Neuronal stem cell (in vitro differentiated cells): Measurements from ENCODE around the gene TTC39C.

Source experiments
- DNase-seq: peaks from one replicate; pipeline ENCODE4 v3.0.0-alpha.2; 2013; ENCODE audit warnings: low spot score
- H2AFZ ChIP-seq: one replicate; pipeline ENCODE4 v1.6.1; 2013; ENCODE audit warnings: mild to moderate bottlenecking, low read length, inconsistent platforms
- H2AK5ac ChIP-seq: 2 replicates; pipeline ENCODE4 v1.6.1; 2013; ENCODE audit warnings: low read depth, mild to moderate bottlenecking, inconsistent platforms, low read length, moderate library complexity, mixed read lengths
- H2BK120ac ChIP-seq: 2 replicates; pipeline ENCODE4 v1.6.1; 2013; ENCODE audit warnings: low read depth, mild to moderate bottlenecking, inconsistent platforms, low read length, moderate library complexity, mixed read lengths
- H2BK12ac ChIP-seq: one replicate; pipeline ENCODE4 v1.6.1; 2013; ENCODE audit warnings: low read length, inconsistent platforms
- H2BK15ac ChIP-seq: 2 replicates; pipeline ENCODE4 v1.6.1; 2013; ENCODE audit warnings: mild to moderate bottlenecking, low read length, inconsistent platforms, mixed read lengths
- H2BK5ac ChIP-seq: one replicate; pipeline ENCODE4 v1.6.1; 2013; ENCODE audit warnings: inconsistent platforms, mild to moderate bottlenecking, low read length, moderate library complexity
- H3K14ac ChIP-seq: one replicate; pipeline ENCODE4 v1.6.1; 2013; ENCODE audit warnings: low read length, inconsistent platforms
- H3K18ac ChIP-seq: 2 replicates; pipeline ENCODE4 v1.6.1; 2013; ENCODE audit warnings: low read length, inconsistent platforms
- H3K23ac ChIP-seq: 2 replicates; pipeline ENCODE4 v1.6.1; 2013; ENCODE audit warnings: low read depth, mild to moderate bottlenecking, mixed read lengths, low read length, inconsistent platforms; ENCODE audit not compliant: poor library complexity
- H3K27ac ChIP-seq: replicated peaks from 3 replicates; pipeline ENCODE4 v1.5.1; 2013; ENCODE audit warnings: low read length, inconsistent platforms
- H3K27me3 ChIP-seq, 3 experiments: 2 replicates each; pipeline ENCODE4 v1.6.1; 2013; ENCODE audit warnings: low read length in 3 of 3, mild to moderate bottlenecking in 2 of 3, inconsistent platforms in 1 of 3, low read depth in 1 of 3, mixed read lengths in 1 of 3, moderate library complexity in 1 of 3; ENCODE audit not compliant: control insufficient read depth in 3 of 3, insufficient read depth in 3 of 3
- H3K36me3 ChIP-seq, 2 donors: replicated peaks in 1 of 2; 2 replicates each; pipeline ENCODE4 v1.6.1; 2013; ENCODE audit warnings: low read length in 2 of 2; ENCODE audit not compliant: control insufficient read depth in 2 of 2, insufficient read depth in 2 of 2
- H3K4ac ChIP-seq: 2 replicates; pipeline ENCODE4 v1.6.1; 2013; ENCODE audit warnings: inconsistent platforms, mild to moderate bottlenecking, low read length, moderate library complexity
- H3K4me1 ChIP-seq, 2 donors: 1 replicate in 1 of 2; 2 replicates in 1 of 2; pipeline ENCODE4 v1.6.1; 2013; ENCODE audit warnings: low read length in 2 of 2, low read depth in 1 of 2; ENCODE audit not compliant: control insufficient read depth in 2 of 2, insufficient read depth in 1 of 2
- H3K4me2 ChIP-seq: one replicate; pipeline ENCODE4 v1.6.1; 2013; ENCODE audit warnings: mild to moderate bottlenecking, low read length, inconsistent platforms; ENCODE audit not compliant: insufficient read depth, poor library complexity, severe bottlenecking
- H3K4me3 ChIP-seq, 2 donors: 2 replicates each; pipeline ENCODE4 v1.5.1; 2013; ENCODE audit warnings: low read length in 2 of 2, mild to moderate bottlenecking in 2 of 2, inconsistent platforms in 1 of 2, moderate library complexity in 1 of 2
- H3K79me1 ChIP-seq: one replicate; pipeline ENCODE4 v1.6.1; 2013; ENCODE audit warnings: low read depth, mild to moderate bottlenecking, inconsistent platforms, low read length, moderate library complexity
- H3K9ac ChIP-seq: one replicate; pipeline ENCODE4 v1.6.1; 2013; ENCODE audit warnings: mild to moderate bottlenecking, low read depth, low read length, inconsistent platforms; ENCODE audit not compliant: poor library complexity
- H3K9me3 ChIP-seq, 2 donors: replicated peaks in 1 of 2; 2 replicates each; pipeline versions ENCODE3 to v1.6.1; 2013; ENCODE audit warnings: low read length in 2 of 2, mild to moderate bottlenecking in 2 of 2, inconsistent platforms in 1 of 2, low read depth in 1 of 2, mixed read lengths in 1 of 2, moderate library complexity in 1 of 2; ENCODE audit not compliant: control insufficient read depth in 2 of 2, insufficient read depth in 1 of 2
- H4K8ac ChIP-seq: one replicate; pipeline ENCODE4 v1.6.1; 2013; ENCODE audit warnings: low read depth, mild to moderate bottlenecking, inconsistent platforms, low read length, moderate library complexity
- H4K91ac ChIP-seq: one replicate; pipeline ENCODE4 v1.6.1; 2013; ENCODE audit warnings: low read length, low read depth, mild to moderate bottlenecking, inconsistent platforms; ENCODE audit not compliant: poor library complexity
- WGBS, 2 donors: extraction: QIAGEN DNeasy Blood & Tissue Kit; methylation state at CpG; one replicate each; pipeline ENCODE4 v1.1.7; 2013; ENCODE audit warnings: missing lambda C conversion rate in 2 of 2, mixed read lengths in 1 of 2; ENCODE audit not compliant: insufficient read length in 2 of 2, insufficient replicate concordance in 1 of 2; ENCODE audit errors: extremely low coverage in 2 of 2; 5-methylcytosine and 5-hydroxymethylcytosine counted together

TTC39C gene

DNA sequence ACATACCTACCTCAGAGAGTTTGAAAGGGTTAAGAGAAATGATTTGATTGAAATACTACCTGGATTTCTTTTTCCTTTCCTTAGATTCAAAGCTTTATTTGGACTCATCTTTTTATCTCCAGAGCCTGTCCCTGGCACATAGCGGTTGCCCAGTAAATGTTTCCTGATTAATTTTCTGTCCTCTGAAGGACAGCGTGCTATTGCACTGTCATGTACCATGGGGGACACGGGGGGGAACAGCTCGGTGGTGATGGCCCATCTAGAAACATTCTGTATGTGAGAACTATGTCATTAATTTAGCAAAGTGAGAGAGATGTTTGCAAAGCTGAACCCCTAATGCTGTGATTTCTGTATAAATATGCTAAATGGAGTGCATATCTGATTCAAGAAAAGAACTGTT lies 97.9 kb downstream of the TTC39C start:
- Histone ChIP-seq H3K4ac (no peak overlapping the region), H3K4me1 (no peaks in the 10 kb centered on the region), H3K9ac (no peak overlapping the region), H2BK15ac (no peak overlapping the region), H3K14ac (no peak overlapping the region), H2BK120ac (no peak overlapping the region), H3K4me3 (no peak overlapping the region), H3K27ac (no peak overlapping the region), H3K36me3 (peaks cover 6 to 10% of the 10 kb centered on the region in 2 donors), H2AK5ac (no peak overlapping the region), H4K8ac (no peak overlapping the region), H2BK12ac (no peak overlapping the region), H3K9me3 (no peaks in the 10 kb centered on the region), H2BK5ac (no peak overlapping the region), H3K27me3 (no peaks in the 10 kb centered on the region), H3K23ac (no peak overlapping the region), H3K4me2 (no peak overlapping the region), H3K79me1 (no peaks in the 10 kb centered on the region), H3K18ac (no peak overlapping the region), H2AFZ (no peak overlapping the region), H4K91ac (no peak overlapping the region)
- no peak for DNase-seq
- WGBS, 2 donors: no CpG with 5 or more reads among the region's 4 CpGs

- no peaks in the 10 kb centered on the region for H3K9me3 ChIP-seq
- no peak for DNase-seq
- no peak overlapping the region for H4K91ac ChIP-seq
- H2BK120ac ChIP-seq: no peak overlapping the region
- H4K8ac ChIP-seq: no peak overlapping the region
- no peaks in the 10 kb centered on the region for H3K27me3 ChIP-seq
- H2AFZ ChIP-seq: no peak overlapping the region
- H3K23ac ChIP-seq: no peak overlapping the region
- H3K79me1 ChIP-seq: no peaks in the 10 kb centered on the region
- H3K4me3 ChIP-seq: no peak overlapping the region
- H2BK12ac ChIP-seq: no peak overlapping the region
- no peak overlapping the region for H3K4me2 ChIP-seq
- no peak overlapping the region for H3K4ac ChIP-seq
- WGBS, 2 donors: no CpG with 5 or more reads among the region's 15 CpGs
- no peaks in the 10 kb centered on the region for H3K4me1 ChIP-seq
- no peak overlapping the region for H3K14ac ChIP-seq
- no peak overlapping the region for H3K9ac ChIP-seq
- no peak overlapping the region for H3K27ac ChIP-seq
- H3K18ac ChIP-seq: no peak overlapping the region
- H2AK5ac ChIP-seq: no peak overlapping the region
- peaks cover 6 to 11% of the 10 kb centered on the region in 2 donors for H3K36me3 ChIP-seq
- H2BK15ac ChIP-seq: no peak overlapping the region
- H2BK5ac ChIP-seq: no peak overlapping the region
These were observed 98.5 kb downstream of the TTC39C start for GRCh38 chr18:24112874-24113615.

DNA sequence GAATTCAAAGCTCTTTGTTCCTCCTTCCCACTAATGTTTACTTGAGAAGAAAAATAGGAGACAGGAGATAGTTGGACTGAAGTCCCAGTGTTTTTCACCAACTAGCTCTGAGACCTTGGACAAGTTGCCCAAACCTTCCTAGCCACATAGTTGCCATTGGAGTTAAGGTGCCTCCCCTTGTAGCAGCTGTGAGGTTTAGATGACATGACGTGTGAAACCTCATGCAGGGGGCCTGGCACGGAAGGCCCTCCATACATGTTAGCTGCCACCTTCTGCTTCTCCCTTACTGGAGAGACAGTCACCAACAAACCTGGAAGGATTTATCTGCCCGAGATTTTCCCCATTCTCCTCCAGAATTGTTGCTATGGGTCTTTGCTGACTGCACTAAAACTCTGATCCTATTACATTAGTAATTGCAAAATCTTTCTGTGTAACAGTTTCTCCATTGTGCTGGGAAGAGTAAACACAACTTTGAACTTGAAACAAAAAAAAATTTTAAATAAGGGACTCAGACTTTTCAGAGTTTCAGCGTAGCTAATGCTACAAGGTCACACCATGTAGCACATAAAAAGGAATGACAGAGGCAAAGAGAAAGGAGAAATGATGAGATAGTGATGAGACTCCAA lies 100.5 kb downstream of the TTC39C start:
- no peak overlapping the region for H2BK120ac ChIP-seq
- H4K8ac ChIP-seq: no peak overlapping the region
- no peak overlapping the region for H2BK5ac ChIP-seq
- no peak overlapping the region for H3K4me3 ChIP-seq
- no peak overlapping the region for H4K91ac ChIP-seq
- no peak for DNase-seq
- H3K79me1 ChIP-seq: no peaks in the 10 kb centered on the region
- no peaks in the 10 kb centered on the region for H3K4me1 ChIP-seq
- H2BK15ac ChIP-seq: no peak overlapping the region
- no peak overlapping the region for H3K23ac ChIP-seq
- no peak overlapping the region for H3K4ac ChIP-seq
- no peaks in the 10 kb centered on the region for H3K9me3 ChIP-seq
- H3K9ac ChIP-seq: no peak overlapping the region
- no peak overlapping the region for H3K18ac ChIP-seq
- H3K4me2 ChIP-seq: no peak overlapping the region
- H3K27ac ChIP-seq: no peak overlapping the region
- no peak overlapping the region for H2AFZ ChIP-seq
- H3K27me3 ChIP-seq: no peaks in the 10 kb centered on the region
- H3K14ac ChIP-seq: no peak overlapping the region
- H2AK5ac ChIP-seq: no peak overlapping the region
- H2BK12ac ChIP-seq: no peak overlapping the region
- WGBS, 2 donors: no CpG with 5 or more reads among the region's 4 CpGs
- H3K36me3 ChIP-seq: peaks cover 7 to 15% of the 10 kb centered on the region in 2 donors

DNA sequence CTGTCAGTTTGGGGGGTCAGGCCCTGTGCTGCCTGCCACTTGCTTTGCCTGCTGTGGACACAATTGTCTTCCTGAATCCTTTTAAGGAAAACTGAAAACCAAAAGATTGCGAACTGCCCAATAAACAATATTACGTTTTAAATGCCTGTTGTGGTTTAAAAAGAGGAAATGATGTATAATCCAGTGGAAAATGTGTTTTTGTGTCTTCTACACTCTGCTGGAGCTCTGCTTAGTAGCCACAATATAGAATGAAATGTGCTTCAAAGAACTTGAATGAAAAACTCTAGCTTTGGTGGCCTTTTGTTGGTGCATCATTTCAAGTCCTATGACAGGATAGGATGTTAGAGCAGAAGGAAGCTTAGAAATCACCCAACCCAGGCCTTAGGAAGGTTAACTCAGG lies 101.1 kb downstream of the TTC39C start:
- no peak overlapping the region for H3K9ac ChIP-seq
- no peak overlapping the region for H3K18ac ChIP-seq
- H2BK120ac ChIP-seq: no peak overlapping the region
- no peak overlapping the region for H3K4ac ChIP-seq
- H2BK15ac ChIP-seq: no peak overlapping the region
- H2AK5ac ChIP-seq: no peak overlapping the region
- H2BK12ac ChIP-seq: no peak overlapping the region
- no peak overlapping the region for H2AFZ ChIP-seq
- no peaks in the 10 kb centered on the region for H3K4me1 ChIP-seq
- H3K23ac ChIP-seq: no peak overlapping the region
- H3K27ac ChIP-seq: no peak overlapping the region
- H4K8ac ChIP-seq: no peak overlapping the region
- no peak overlapping the region for H3K4me3 ChIP-seq
- no peaks in the 10 kb centered on the region for H3K27me3 ChIP-seq
- no peak overlapping the region for H4K91ac ChIP-seq
- H3K36me3 ChIP-seq: peaks cover 7 to 17% of the 10 kb centered on the region in 2 donors
- H2BK5ac ChIP-seq: no peak overlapping the region
- no peak for DNase-seq
- no CpG with 5 or more reads among the region's 2 CpGs for WGBS, 2 donors
- no peaks in the 10 kb centered on the region for H3K79me1 ChIP-seq
- no peak overlapping the region for H3K14ac ChIP-seq
- H3K4me2 ChIP-seq: no peak overlapping the region
- H3K9me3 ChIP-seq: no peaks in the 10 kb centered on the region
